ENCODE data around the gene ALDH7A1.

ALDH7A1 gene

DNA sequence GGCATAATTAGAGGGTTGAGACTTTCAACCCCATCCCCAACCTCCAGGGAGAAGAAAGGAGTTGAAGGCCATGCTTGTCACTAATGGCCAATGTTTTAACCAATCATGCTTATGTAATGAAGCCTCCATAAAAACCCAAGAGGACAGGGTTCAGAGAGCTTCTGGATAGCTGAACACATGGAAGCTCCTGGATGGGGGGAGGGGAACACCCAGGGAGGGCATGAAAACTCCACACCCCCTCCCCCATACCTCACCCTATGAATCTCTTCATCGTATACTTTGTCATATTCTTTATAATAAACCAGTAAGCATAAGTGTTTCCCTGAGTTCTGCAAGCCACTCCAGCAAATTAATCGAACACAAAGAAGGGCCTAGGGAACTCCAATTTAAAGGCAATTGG, 81.7 kb downstream of the ALDH7A1 start:
- no peak for DNase-seq (ENCODE audit: low spot score)
- Histone ChIP-seq H3K4me3 (ENCODE audit: severe bottlenecking) (no peak overlapping the region), H3K4me1 (ENCODE audit: insufficient read depth, poor library complexity, severe bottlenecking) (peaks cover 34% of the 10 kb centered on the region), H3K27ac (ENCODE audit: poor library complexity, severe bottlenecking) (no peak overlapping the region), H3K36me3 (ENCODE audit: low read depth) (no peaks in the 10 kb centered on the region), H3K27me3 (ENCODE audit: insufficient read depth, poor library complexity, severe bottlenecking) (no peaks in the 10 kb centered on the region), H3K9me3 (ENCODE audit: severe bottlenecking) (no peaks in the 10 kb centered on the region)
- ATAC-seq (ENCODE audit: low read depth) = no peak
- TF ChIP-seq, protein P1, sequence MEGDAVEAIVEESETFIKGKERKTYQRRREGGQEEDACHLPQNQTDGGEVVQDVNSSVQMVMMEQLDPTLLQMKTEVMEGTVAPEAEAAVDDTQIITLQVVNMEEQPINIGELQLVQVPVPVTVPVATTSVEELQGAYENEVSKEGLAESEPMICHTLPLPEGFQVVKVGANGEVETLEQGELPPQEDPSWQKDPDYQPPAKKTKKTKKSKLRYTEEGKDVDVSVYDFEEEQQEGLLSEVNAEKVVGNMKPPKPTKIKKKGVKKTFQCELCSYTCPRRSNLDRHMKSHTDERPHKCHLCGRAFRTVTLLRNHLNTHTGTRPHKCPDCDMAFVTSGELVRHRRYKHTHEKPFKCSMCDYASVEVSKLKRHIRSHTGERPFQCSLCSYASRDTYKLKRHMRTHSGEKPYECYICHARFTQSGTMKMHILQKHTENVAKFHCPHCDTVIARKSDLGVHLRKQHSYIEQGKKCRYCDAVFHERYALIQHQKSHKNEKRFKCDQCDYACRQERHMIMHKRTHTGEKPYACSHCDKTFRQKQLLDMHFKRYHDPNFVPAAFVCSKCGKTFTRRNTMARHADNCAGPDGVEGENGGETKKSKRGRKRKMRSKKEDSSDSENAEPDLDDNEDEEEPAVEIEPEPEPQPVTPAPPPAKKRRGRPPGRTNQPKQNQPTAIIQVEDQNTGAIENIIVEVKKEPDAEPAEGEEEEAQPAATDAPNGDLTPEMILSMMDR (IDR thresholded peaks at IDR 0.05; ENCODE audit: poor library complexity, severe bottlenecking) = no peak

DNA sequence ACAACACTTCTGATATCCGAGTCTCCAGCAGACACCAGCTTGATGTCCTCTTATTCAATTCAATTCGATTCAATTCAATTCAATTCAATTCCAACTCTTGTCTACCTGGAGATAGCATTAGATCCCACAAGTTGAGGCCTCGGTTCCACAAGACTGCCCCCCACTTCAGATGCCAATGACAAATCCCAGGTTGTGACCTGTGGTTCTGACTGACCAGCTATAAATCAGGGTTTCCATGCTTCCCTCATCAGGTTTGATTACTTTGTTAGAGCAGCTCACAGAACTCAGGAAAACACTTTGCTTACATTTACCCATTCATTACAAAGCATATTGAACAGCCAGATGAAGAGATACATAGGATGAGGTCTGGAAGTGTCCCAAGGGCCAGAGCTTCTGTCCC, 82.6 kb downstream of the ALDH7A1 start:
- TF ChIP-seq, protein P1 (IDR thresholded peaks at IDR 0.05; ENCODE audit: poor library complexity, severe bottlenecking) = no peak
- no peaks in the 10 kb centered on the region for H3K27me3 ChIP-seq (ENCODE audit: insufficient read depth, poor library complexity, severe bottlenecking)
- no peak overlapping the region for H3K4me3 ChIP-seq (ENCODE audit: severe bottlenecking)
- no peaks in the 10 kb centered on the region for H3K36me3 ChIP-seq (ENCODE audit: low read depth)
- no peak for ATAC-seq (ENCODE audit: low read depth)
- no peak for DNase-seq (ENCODE audit: low spot score)
- no peaks in the 10 kb centered on the region for H3K9me3 ChIP-seq (ENCODE audit: severe bottlenecking)
- peaks cover 26% of the 10 kb centered on the region for H3K4me1 ChIP-seq (ENCODE audit: insufficient read depth, poor library complexity, severe bottlenecking)
- H3K27ac ChIP-seq (ENCODE audit: poor library complexity, severe bottlenecking) = no peak overlapping the region

DNA sequence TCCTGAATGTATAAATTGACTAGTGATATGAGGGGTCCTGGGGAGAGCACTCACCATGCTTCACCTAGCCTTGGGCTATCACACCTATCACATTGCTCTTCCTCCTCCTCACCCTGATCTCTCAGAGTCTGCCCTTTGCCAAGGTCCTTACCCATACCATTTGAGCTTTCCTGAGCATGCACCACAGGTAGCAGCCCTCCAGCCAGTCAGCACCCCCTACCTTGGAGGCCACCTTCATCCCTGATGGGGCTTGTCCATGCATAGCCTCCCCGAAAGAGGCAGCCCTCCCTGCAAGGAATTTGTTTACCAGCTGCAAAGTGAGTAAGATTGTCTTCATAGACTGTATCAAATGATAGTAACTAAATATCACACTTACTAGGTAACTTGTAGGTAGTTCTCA, 83.1 kb downstream of the ALDH7A1 start:
- DNase-seq (ENCODE audit: low spot score) = no peak
- no peak for ATAC-seq (ENCODE audit: low read depth)
- TF ChIP-seq, protein P1 (IDR thresholded peaks at IDR 0.05; ENCODE audit: poor library complexity, severe bottlenecking) = no peak
- Histone ChIP-seq H3K4me1 (ENCODE audit: insufficient read depth, poor library complexity, severe bottlenecking) (peaks cover 21% of the 10 kb centered on the region), H3K27me3 (ENCODE audit: insufficient read depth, poor library complexity, severe bottlenecking) (no peaks in the 10 kb centered on the region), H3K9me3 (ENCODE audit: severe bottlenecking) (no peaks in the 10 kb centered on the region), H3K27ac (ENCODE audit: poor library complexity, severe bottlenecking) (no peak overlapping the region), H3K4me3 (ENCODE audit: severe bottlenecking) (no peak overlapping the region), H3K36me3 (ENCODE audit: low read depth) (no peaks in the 10 kb centered on the region)

DNA sequence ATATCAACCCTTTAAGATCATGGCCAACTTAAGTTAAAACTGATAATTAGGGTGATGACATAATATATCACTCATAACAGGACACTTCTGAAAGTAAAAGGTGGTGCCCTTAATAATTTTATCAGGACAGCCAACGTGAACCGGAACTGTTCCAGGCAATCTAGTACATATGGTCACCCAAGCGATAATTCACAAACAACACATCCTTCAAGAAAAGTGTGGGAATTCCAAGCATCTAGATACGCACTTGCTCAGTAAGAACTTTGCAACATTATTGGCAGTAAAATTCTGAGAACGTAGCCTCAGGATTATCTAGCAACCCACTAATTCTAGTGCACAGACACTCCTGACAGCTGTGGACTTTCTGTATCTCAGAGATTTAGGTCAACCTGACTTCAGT, 85.7 kb downstream of the ALDH7A1 start:
- H3K36me3 ChIP-seq (ENCODE audit: low read depth) = no peaks in the 10 kb centered on the region
- no peak overlapping the region for H3K4me3 ChIP-seq (ENCODE audit: severe bottlenecking)
- TF ChIP-seq, protein P1 (IDR thresholded peaks at IDR 0.05; ENCODE audit: poor library complexity, severe bottlenecking) = no peak
- no peaks in the 10 kb centered on the region for H3K9me3 ChIP-seq (ENCODE audit: severe bottlenecking)
- peaks cover 7% of the 10 kb centered on the region for H3K4me1 ChIP-seq (ENCODE audit: insufficient read depth, poor library complexity, severe bottlenecking)
- DNase-seq (ENCODE audit: low spot score) = no peak
- H3K27me3 ChIP-seq (ENCODE audit: insufficient read depth, poor library complexity, severe bottlenecking) = no peaks in the 10 kb centered on the region
- ATAC-seq (ENCODE audit: low read depth) = no peak
- H3K27ac ChIP-seq (ENCODE audit: poor library complexity, severe bottlenecking) = no peak overlapping the region

DNA sequence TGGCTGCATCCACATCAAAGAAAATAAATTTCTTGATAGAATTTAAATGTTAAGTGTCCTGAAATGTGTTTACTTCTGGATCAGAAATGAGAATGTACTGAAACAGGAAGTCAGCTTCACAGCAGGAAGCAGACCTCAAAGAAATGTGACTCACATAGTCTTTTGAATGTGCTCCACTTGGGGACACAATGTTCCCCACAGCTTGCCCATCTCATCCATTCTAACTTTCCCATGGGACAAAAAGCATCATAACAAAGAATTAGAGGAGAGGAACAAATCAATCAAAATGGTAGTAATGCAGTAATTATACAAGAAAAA, 86.1 kb downstream of the ALDH7A1 start:
- Histone ChIP-seq H3K36me3 (ENCODE audit: low read depth) (no peaks in the 10 kb centered on the region), H3K27ac (ENCODE audit: poor library complexity, severe bottlenecking) (no peak overlapping the region), H3K4me3 (ENCODE audit: severe bottlenecking) (no peak overlapping the region), H3K4me1 (ENCODE audit: insufficient read depth, poor library complexity, severe bottlenecking) (peaks cover 7% of the 10 kb centered on the region), H3K9me3 (ENCODE audit: severe bottlenecking) (no peaks in the 10 kb centered on the region), H3K27me3 (ENCODE audit: insufficient read depth, poor library complexity, severe bottlenecking) (no peaks in the 10 kb centered on the region)
- no peak for DNase-seq (ENCODE audit: low spot score)
- no peak for ATAC-seq (ENCODE audit: low read depth)
- TF ChIP-seq, protein P1 (IDR thresholded peaks at IDR 0.05; ENCODE audit: poor library complexity, severe bottlenecking) = no peak

All from RWPE2 (cell line).